Stromal cell of bone marrow (primary cell): ENCODE measurements around the gene KRT7.
A peak's percentile ranks its signal among the peaks of the same experiment; 100 is the strongest.
"Not testable (repeated sequence)": the region's sequence is repeated elsewhere in the genome, so short reads cannot be mapped to it uniquely, and the experiment has no call there.

Experiments
- DNase-seq: peaks from one replicate; pipeline ENCODE4 v3.0.0-alpha.2; 2012; ENCODE audit warnings: low read depth

KRT7 gene

GRCh38 chr12:52278575-52279421, 45.8 kb downstream of the KRT7 start:
- no peak for DNase-seq

GRCh38 chr12:52279422-52280318, 46.6 kb downstream of the KRT7 start:
- no peak for DNase-seq

- DNase-seq: peak; percentile 89
Measured at GRCh38 chr12:52280319-52280795, 47.3 kb downstream of the KRT7 start.

GRCh38 chr12:52280796-52281560, 47.9 kb downstream of the KRT7 start:
- peak; percentile 98 for DNase-seq

- DNase-seq: no peak
Measured at GRCh38 chr12:52284562-52285171, 51.6 kb downstream of the KRT7 start.

GRCh38 chr12:52285172-52285745, 52.2 kb downstream of the KRT7 start:
- DNase-seq: no peak

- DNase-seq: no peak
Measured at GRCh38 chr12:52285851-52286530, 52.9 kb downstream of the KRT7 start.

- not testable (repeated sequence) for DNase-seq
Measured at GRCh38 chr12:52286857-52287785, 54.1 kb downstream of the KRT7 start.

GRCh38 chr12:52287816-52288805, 55.1 kb downstream of the KRT7 start:
- DNase-seq: not testable (repeated sequence)

GRCh38 chr12:52290483-52291134, 57.6 kb downstream of the KRT7 start:
- DNase-seq: not testable (repeated sequence)

- DNase-seq: no peak
Measured at GRCh38 chr12:52291267-52291935, 58.4 kb downstream of the KRT7 start, which contains the start of gene KRT81. TSS of gene KRT81 (minus strand) at chr12:52291534. CDS start at chr12:52291465, 69 bp downstream.

- no peak for DNase-seq
Measured at GRCh38 chr12:52293926-52294325, 60.9 kb downstream of the KRT7 start.

- no peak for DNase-seq
Measured at GRCh38 chr12:52294803-52295202, 61.8 kb downstream of the KRT7 start.

- DNase-seq: no peak
Measured at GRCh38 chr12:52295663-52296062, 62.6 kb downstream of the KRT7 start.

GRCh38 chr12:52296572-52297215, 63.7 kb downstream of the KRT7 start:
- no peak for DNase-seq
